Fibroblast of villous mesenchyme (primary cell): ENCODE results near the gene SIDT2. TPM values are rescaled to one million over a fixed set of nuclear protein-coding genes. Genes with fewer than 3 reads are reported as not detected.
A peak's percentile ranks its signal among the peaks of the same experiment; 100 is the strongest.

Experiments used
- DNase-seq: peaks from one replicate; pipeline ENCODE4 v3.0.0-alpha.2; 2010; ENCODE audit warnings: low read depth
- H3K4me3 ChIP-seq: 2 replicates; pipeline ENCODE4 v1.5.1; 2011; ENCODE audit warnings: low read depth, mild to moderate bottlenecking, low read length
- total RNA-seq: library from RNA; depleted of rRNA; stranded (reverse); fragments of >200 nt; gene quantifications from 2 replicates; pipeline ENCODE4 v1.2.3, GENCODE V29; 2012
- TF ChIP-seq, protein P1 (sequence below): IDR thresholded peaks from 2 replicates; pipeline ENCODE4 v1.5.1; 2012; ENCODE audit warnings: low read depth, mild to moderate bottlenecking, low read length; ENCODE audit not compliant: insufficient read depth

SIDT2 gene
- total RNA-seq, 1 donor = 24.2 TPM

DNA sequence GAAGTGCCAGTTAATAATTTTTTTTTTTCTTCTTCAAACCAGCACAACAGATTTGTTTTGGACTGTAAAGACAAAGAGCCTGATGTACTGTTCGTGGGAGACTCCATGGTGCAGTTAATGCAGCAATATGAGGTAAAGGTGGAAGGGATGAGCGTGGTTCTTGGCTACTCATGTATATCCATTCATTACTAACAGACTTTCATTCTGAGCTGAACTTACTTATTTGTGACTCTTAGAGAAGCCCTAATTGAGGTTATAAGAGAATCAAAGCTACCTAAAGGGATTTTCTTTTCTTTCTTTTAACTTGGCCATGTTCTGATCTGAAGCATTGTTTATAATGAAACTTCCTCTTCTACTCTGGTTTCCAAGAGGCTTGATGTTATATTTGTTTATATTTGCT, 18.7 kb upstream of the SIDT2 start:
- no peak overlapping the region for H3K4me3 ChIP-seq
- TF ChIP-seq, protein P1, sequence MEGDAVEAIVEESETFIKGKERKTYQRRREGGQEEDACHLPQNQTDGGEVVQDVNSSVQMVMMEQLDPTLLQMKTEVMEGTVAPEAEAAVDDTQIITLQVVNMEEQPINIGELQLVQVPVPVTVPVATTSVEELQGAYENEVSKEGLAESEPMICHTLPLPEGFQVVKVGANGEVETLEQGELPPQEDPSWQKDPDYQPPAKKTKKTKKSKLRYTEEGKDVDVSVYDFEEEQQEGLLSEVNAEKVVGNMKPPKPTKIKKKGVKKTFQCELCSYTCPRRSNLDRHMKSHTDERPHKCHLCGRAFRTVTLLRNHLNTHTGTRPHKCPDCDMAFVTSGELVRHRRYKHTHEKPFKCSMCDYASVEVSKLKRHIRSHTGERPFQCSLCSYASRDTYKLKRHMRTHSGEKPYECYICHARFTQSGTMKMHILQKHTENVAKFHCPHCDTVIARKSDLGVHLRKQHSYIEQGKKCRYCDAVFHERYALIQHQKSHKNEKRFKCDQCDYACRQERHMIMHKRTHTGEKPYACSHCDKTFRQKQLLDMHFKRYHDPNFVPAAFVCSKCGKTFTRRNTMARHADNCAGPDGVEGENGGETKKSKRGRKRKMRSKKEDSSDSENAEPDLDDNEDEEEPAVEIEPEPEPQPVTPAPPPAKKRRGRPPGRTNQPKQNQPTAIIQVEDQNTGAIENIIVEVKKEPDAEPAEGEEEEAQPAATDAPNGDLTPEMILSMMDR = no peak
- DNase-seq = no peak

GRCh38 chr11:117160826-117161225, 17.7 kb upstream of the SIDT2 start:
- TF ChIP-seq, protein P1 = no peak
- DNase-seq = peak; percentile 28
- H3K4me3 ChIP-seq = no peak overlapping the region

GRCh38 chr11:117166491-117166890, 12.1 kb upstream of the SIDT2 start:
- TF ChIP-seq, protein P1 = no peak
- no peak overlapping the region for H3K4me3 ChIP-seq
- DNase-seq = no peak

DNA sequence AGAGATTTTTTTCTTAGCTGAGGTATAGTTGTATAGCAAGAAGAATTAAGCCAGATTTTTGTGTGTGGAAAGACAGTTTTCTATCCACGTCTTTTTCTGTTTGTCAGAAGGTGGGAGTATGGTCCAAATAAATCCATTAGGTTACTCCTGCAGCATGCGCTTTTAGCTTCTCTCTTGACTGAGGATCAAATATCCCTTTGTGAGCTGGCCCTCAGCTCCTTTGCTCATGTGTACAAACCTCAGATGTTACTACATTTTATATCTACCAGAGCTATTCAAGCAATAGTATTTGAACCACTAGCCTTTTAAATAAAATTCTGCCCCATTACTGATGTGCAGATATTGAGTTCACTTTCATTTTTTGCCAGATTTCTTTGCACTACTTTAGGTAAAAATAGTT, 8.8 kb upstream of the SIDT2 start:
- DNase-seq = no peak

GRCh38 chr11:117170210-117170609, 8.3 kb upstream of the SIDT2 start:
- TF ChIP-seq, protein P1 = no peak
- DNase-seq = peak; percentile 58
- H3K4me3 ChIP-seq = no peak overlapping the region

More for the DNA sequence above, 8.8 kb upstream of the SIDT2 start:
- H3K4me3 ChIP-seq = no peak overlapping the region
- TF ChIP-seq, protein P1 = no peak

GRCh38 chr11:117171007-117171403, 7.5 kb upstream of the SIDT2 start:
- DNase-seq = no peak
- TF ChIP-seq, protein P1 = no peak
- no peak overlapping the region for H3K4me3 ChIP-seq

DNA sequence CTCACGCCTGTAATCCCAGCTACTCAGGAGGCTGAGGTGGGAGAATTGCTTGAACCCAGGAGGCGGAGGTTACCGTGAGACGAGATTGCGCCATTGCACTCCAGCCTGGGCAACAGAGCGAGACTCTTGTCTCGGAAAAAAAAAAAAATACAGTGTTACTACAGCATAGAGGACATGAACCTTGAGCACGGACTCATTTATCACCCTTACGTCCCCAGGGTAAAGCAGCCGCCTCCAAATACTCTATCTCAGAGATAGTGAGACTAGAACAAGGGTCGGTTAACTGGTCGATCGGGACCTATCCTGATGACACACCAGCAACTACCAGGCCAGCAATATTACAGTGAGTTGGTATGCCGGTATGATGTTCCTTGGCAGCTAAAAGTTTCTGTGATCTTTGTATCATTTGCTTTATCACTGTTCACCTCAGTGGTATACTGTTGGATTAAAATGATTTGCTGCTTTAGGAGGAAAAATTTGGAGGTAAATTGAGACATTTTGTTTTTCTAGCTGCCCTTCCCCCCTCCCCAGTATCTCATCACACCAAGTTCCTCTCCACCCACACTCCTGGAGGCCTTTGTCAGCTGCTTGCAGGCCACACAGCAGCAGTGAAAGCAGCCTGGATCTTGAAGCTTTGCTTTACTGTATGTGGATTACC, 7.0 kb upstream of the SIDT2 start:
- DNase-seq = peak; percentile 24
- TF ChIP-seq, protein P1 = no peak
- H3K4me3 ChIP-seq = no peak overlapping the region
